Measurements from ENCODE around the gene OTUD7B. TPM values are rescaled to one million over a fixed set of nuclear protein-coding genes. Genes with fewer than 3 reads are reported as not detected.

The OTUD7B gene
- total and polyA plus RNA-seq, 2 donors (not counting 1 experiment from before 2014, with no cell fraction given) = 0.40 to 3.3 TPM

DNA sequence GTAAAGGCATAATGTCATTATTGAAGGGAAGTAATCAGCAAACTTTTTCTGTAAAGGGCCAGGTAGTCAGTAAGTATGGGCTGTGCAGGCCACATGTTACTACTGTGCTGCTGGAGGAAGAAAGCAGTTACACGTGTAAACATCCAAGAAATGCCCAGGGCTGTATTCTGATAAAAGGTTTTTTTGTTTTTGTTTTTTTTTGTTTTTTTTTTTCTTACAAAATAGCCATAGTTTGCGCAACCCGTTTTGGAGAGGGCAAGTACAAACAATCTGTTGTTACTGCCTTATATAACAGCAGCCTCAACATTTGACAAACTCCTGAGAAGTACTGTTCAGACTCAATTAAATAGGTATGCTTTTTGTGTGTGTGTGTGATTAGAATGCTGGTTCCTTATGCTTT lies 47.2 kb downstream of the OTUD7B start:
- no peak overlapping the region for H3K4me3 ChIP-seq (ENCODE audit: control extremely low read depth in 1 of 5, extremely low read depth in 1 of 5, insufficient read depth in 1 of 5, low read depth in 2 of 5, low read length in 4 of 5)
- H3K27ac Mint-ChIP-seq = no peak overlapping the region
- intact Hi-C loops (cut with micrococcal nuclease) = loop anchor here (2.0 to 5.0 kb wide), 2 partner anchors 49 to 109 kb away; partner anchors contain the start of gene OTUD7B
- peaks cover 7% of the 10 kb centered on the region in 2 donors for H3K4me1 ChIP-seq (ENCODE audit: control insufficient read depth in 2 of 2, insufficient read depth in 2 of 2, low read length in 2 of 2)
- H3K4me1 Mint-ChIP-seq = peaks cover 4% of the 10 kb centered on the region
- H3K79me2 ChIP-seq (ENCODE audit: control insufficient read depth, insufficient read depth, low read length) = no peaks in the 10 kb centered on the region
- peaks cover 9% of the 10 kb centered on the region for H3K27me3 Mint-ChIP-seq
- no peaks in the 10 kb centered on the region for H4K20me1 ChIP-seq (ENCODE audit: control insufficient read depth, insufficient read depth, low read length, poor library complexity, severe bottlenecking)
- DNase-seq (no peak), ATAC-seq (ENCODE audit: low read depth) (no peak)
- no peak for TF ChIP-seq EZH2 (IDR thresholded peaks at IDR 0.05; ENCODE audit: borderline replicate concordance, insufficient read depth, low read depth, low read length, poor library complexity, severe bottlenecking)
- TF ChIP-seq, protein P1, sequence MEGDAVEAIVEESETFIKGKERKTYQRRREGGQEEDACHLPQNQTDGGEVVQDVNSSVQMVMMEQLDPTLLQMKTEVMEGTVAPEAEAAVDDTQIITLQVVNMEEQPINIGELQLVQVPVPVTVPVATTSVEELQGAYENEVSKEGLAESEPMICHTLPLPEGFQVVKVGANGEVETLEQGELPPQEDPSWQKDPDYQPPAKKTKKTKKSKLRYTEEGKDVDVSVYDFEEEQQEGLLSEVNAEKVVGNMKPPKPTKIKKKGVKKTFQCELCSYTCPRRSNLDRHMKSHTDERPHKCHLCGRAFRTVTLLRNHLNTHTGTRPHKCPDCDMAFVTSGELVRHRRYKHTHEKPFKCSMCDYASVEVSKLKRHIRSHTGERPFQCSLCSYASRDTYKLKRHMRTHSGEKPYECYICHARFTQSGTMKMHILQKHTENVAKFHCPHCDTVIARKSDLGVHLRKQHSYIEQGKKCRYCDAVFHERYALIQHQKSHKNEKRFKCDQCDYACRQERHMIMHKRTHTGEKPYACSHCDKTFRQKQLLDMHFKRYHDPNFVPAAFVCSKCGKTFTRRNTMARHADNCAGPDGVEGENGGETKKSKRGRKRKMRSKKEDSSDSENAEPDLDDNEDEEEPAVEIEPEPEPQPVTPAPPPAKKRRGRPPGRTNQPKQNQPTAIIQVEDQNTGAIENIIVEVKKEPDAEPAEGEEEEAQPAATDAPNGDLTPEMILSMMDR (IDR thresholded peaks at IDR 0.05) = no peak
- no peak overlapping the region for H2AFZ ChIP-seq (ENCODE audit: insufficient read depth, low read depth, low read length, poor library complexity, severe bottlenecking)
- H3K27ac ChIP-seq (ENCODE audit: low read length in 2 of 2) = no peak overlapping the region
- H3K4me3 Mint-ChIP-seq = no peak overlapping the region
- H3K9me3 ChIP-seq (ENCODE audit: control extremely low read depth in 1 of 3, control insufficient read depth in 2 of 3, insufficient read depth in 1 of 3, low read length in 2 of 3) = no peaks in the 10 kb centered on the region
- H3K9me3 Mint-ChIP-seq (ENCODE audit: insufficient read depth) = no peaks in the 10 kb centered on the region
- no peak overlapping the region for H3K4me2 ChIP-seq (replicated peaks; ENCODE audit: low read depth, low read length, poor library complexity, severe bottlenecking)
- no peak overlapping the region for H3K9ac ChIP-seq (ENCODE audit: low read length)
- ChIA-PET POLR2A (no interaction called here), CTCF (interaction anchor here (0.8 to 5.0 kb wide), 14 partner anchors 21 to 375 kb away, joined by 3 to 91 read pairs (median 6); no protein-coding TSS in a partner anchor)
- no peaks in the 10 kb centered on the region for H3K27me3 ChIP-seq (replicated peaks in 1 of 4; ENCODE audit: control extremely low read depth in 1 of 4, control insufficient read depth in 3 of 4, insufficient read depth in 4 of 4, low read length in 3 of 4)
- no CpG with 5 or more reads among the region's 3 CpGs for WGBS (ENCODE audit: insufficient coverage)
- H3K36me3 ChIP-seq (replicated peaks in 1 of 2; ENCODE audit: control extremely low read depth in 1 of 2, control insufficient read depth in 1 of 2, extremely low read depth in 1 of 2, insufficient read depth in 2 of 2, low read length in 1 of 2) = peaks cover 0 to 2% of the 10 kb centered on the region in 2 experiments

- H3K4me3 Mint-ChIP-seq = no peak overlapping the region
- Histone ChIP-seq H3K27me3 (replicated peaks in 1 of 4; ENCODE audit: control extremely low read depth in 1 of 4, control insufficient read depth in 3 of 4, insufficient read depth in 4 of 4, low read length in 3 of 4) (peaks cover 0 to 4% (median 0%) of the 10 kb centered on the region in 4 experiments), H3K4me2 (replicated peaks; ENCODE audit: low read depth, low read length, poor library complexity, severe bottlenecking) (no peak overlapping the region), H3K9ac (ENCODE audit: low read length) (no peak overlapping the region), H4K20me1 (ENCODE audit: control insufficient read depth, insufficient read depth, low read length, poor library complexity, severe bottlenecking) (no peaks in the 10 kb centered on the region), H3K27ac (ENCODE audit: low read length in 2 of 2) (no peak overlapping the region), H3K9me3 (ENCODE audit: control extremely low read depth in 1 of 3, control insufficient read depth in 2 of 3, insufficient read depth in 1 of 3, low read length in 2 of 3) (peaks cover 0 to 3% (median 0%) of the 10 kb centered on the region in 3 donors), H3K4me1 (ENCODE audit: control insufficient read depth in 2 of 2, insufficient read depth in 2 of 2, low read length in 2 of 2) (peaks cover 7% of the 10 kb centered on the region in 2 donors), H3K36me3 (replicated peaks in 1 of 2; ENCODE audit: control extremely low read depth in 1 of 2, control insufficient read depth in 1 of 2, extremely low read depth in 1 of 2, insufficient read depth in 2 of 2, low read length in 1 of 2) (peaks cover 0 to 2% of the 10 kb centered on the region in 2 experiments), H2AFZ (ENCODE audit: insufficient read depth, low read depth, low read length, poor library complexity, severe bottlenecking) (no peak overlapping the region), H3K79me2 (ENCODE audit: control insufficient read depth, insufficient read depth, low read length) (no peaks in the 10 kb centered on the region), H3K4me3 (ENCODE audit: control extremely low read depth in 1 of 5, extremely low read depth in 1 of 5, insufficient read depth in 1 of 5, low read depth in 2 of 5, low read length in 4 of 5) (no peak overlapping the region)
- ATAC-seq (ENCODE audit: low read depth) (no peak), DNase-seq (no peak)
- H3K27ac Mint-ChIP-seq = no peak overlapping the region
- POLR2A ChIA-PET = interaction anchor here (1.2 kb wide), 1 partner anchor 75 kb away, joined by 3 read pairs; a partner anchor contains a TSS
- 86% methylated on average over 2 of the region's 2 CpGs for WGBS (ENCODE audit: insufficient coverage)
- TF ChIP-seq EZH2 (IDR thresholded peaks at IDR 0.05; ENCODE audit: borderline replicate concordance, insufficient read depth, low read depth, low read length, poor library complexity, severe bottlenecking) = no peak
- TF ChIP-seq, protein P1 (IDR thresholded peaks at IDR 0.05) = no peak
- intact Hi-C loops (cut with micrococcal nuclease) = loop anchor here (1.0 to 5.0 kb wide), 4 partner anchors 50 to 207 kb away; partner anchors contain the start of genes OTUD7B and VPS45
- peaks cover 4% of the 10 kb centered on the region for H3K4me1 Mint-ChIP-seq
- H3K9me3 Mint-ChIP-seq (ENCODE audit: insufficient read depth) = no peaks in the 10 kb centered on the region
- CTCF ChIA-PET = interaction anchor here (0.7 to 5.0 kb wide), 39 partner anchors 10 to 375 kb away, joined by 3 to 91 read pairs (median 5); partner anchors contain the start of gene OTUD7B
- H3K27me3 Mint-ChIP-seq = peaks cover 9% of the 10 kb centered on the region
These were observed 47.8 kb downstream of the OTUD7B start for GRCh38 chr1:149962736-149963135.

All from B cell (primary cell).